ENCODE data around the gene MGAT3. TPM values are rescaled to one million over a fixed set of nuclear protein-coding genes. Genes with fewer than 3 reads are reported as not detected.

The MGAT3 gene
- total and polyA plus RNA-seq, 2 donors (not counting 1 experiment from before 2014, with no cell fraction given) = 11.1 to 27.8 TPM

DNA sequence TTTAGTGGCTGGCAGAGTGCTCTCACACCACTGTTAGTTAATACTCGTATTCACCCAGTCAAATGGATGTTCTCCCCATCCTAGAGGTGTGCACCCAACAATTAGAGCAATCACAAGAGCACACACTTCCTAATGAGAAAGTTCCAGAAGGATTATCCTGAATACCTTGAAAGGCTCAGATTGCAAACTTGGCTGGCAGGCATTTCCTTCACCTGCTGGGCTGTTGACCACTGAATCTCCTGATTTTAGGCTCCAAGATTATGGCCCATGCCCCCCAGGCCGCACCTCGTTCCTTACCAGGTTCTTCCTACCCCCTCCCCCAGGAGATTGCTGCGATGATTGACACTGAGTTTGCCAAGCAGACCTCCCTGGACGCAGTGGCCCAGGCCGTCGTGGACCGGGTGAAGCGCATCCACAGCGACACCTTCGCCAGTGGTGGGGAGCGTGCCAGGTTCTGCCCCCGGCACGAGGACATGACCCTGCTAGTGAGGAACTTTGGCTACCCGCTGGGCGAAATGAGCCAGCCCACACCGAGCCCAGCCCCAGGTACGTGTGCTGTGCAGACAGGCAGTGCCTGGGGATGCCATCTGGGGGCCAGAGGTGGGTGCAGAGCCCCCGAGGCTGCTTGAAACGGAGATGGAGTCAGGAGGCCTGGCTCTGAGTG lies 30.3 kb upstream of the MGAT3 start:
- ATAC-seq (ENCODE audit: low read depth) = no peak
- Histone ChIP-seq H3K27ac (ENCODE audit: low read length in 2 of 2) (no peak overlapping the region), H3K9me3 (ENCODE audit: control extremely low read depth in 1 of 3, control insufficient read depth in 2 of 3, insufficient read depth in 1 of 3, low read length in 2 of 3) (no peaks in the 10 kb centered on the region), H3K9ac (ENCODE audit: low read length) (no peak overlapping the region), H3K4me1 (ENCODE audit: control insufficient read depth in 2 of 2, insufficient read depth in 2 of 2, low read length in 2 of 2) (no peaks in the 10 kb centered on the region), H3K27me3 (replicated peaks in 1 of 4; ENCODE audit: control extremely low read depth in 1 of 4, control insufficient read depth in 3 of 4, insufficient read depth in 4 of 4, low read length in 3 of 4) (no peaks in the 10 kb centered on the region), H4K20me1 (ENCODE audit: control insufficient read depth, insufficient read depth, low read length, poor library complexity, severe bottlenecking) (peaks cover 5% of the 10 kb centered on the region), H3K4me3 (ENCODE audit: control extremely low read depth in 1 of 5, extremely low read depth in 1 of 5, insufficient read depth in 1 of 5, low read depth in 2 of 5, low read length in 4 of 5) (no peak overlapping the region), H3K79me2 (ENCODE audit: control insufficient read depth, insufficient read depth, low read length) (peaks cover 6% of the 10 kb centered on the region), H3K36me3 (replicated peaks in 1 of 2; ENCODE audit: control extremely low read depth in 1 of 2, control insufficient read depth in 1 of 2, extremely low read depth in 1 of 2, insufficient read depth in 2 of 2, low read length in 1 of 2) (peaks cover 0 to 61% of the 10 kb centered on the region in 2 experiments), H2AFZ (ENCODE audit: insufficient read depth, low read depth, low read length, poor library complexity, severe bottlenecking) (no peak overlapping the region), H3K4me2 (replicated peaks; ENCODE audit: low read depth, low read length, poor library complexity, severe bottlenecking) (no peak overlapping the region)
- no peaks in the 10 kb centered on the region for H3K4me1 Mint-ChIP-seq
- TF ChIP-seq, protein P1, sequence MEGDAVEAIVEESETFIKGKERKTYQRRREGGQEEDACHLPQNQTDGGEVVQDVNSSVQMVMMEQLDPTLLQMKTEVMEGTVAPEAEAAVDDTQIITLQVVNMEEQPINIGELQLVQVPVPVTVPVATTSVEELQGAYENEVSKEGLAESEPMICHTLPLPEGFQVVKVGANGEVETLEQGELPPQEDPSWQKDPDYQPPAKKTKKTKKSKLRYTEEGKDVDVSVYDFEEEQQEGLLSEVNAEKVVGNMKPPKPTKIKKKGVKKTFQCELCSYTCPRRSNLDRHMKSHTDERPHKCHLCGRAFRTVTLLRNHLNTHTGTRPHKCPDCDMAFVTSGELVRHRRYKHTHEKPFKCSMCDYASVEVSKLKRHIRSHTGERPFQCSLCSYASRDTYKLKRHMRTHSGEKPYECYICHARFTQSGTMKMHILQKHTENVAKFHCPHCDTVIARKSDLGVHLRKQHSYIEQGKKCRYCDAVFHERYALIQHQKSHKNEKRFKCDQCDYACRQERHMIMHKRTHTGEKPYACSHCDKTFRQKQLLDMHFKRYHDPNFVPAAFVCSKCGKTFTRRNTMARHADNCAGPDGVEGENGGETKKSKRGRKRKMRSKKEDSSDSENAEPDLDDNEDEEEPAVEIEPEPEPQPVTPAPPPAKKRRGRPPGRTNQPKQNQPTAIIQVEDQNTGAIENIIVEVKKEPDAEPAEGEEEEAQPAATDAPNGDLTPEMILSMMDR (IDR thresholded peaks at IDR 0.05) = no peak
- no peak for TF ChIP-seq EZH2 (IDR thresholded peaks at IDR 0.05; ENCODE audit: borderline replicate concordance, insufficient read depth, low read depth, low read length, poor library complexity, severe bottlenecking)
- ChIA-PET CTCF (no interaction called here), POLR2A (no interaction called here)
- DNase-seq = no peak
- intact Hi-C loops (cut with micrococcal nuclease) = no loop called here
- no peaks in the 10 kb centered on the region for H3K9me3 Mint-ChIP-seq (ENCODE audit: insufficient read depth)
- no peak overlapping the region for H3K27ac Mint-ChIP-seq
- H3K4me3 Mint-ChIP-seq = no peak overlapping the region
- no peaks in the 10 kb centered on the region for H3K27me3 Mint-ChIP-seq
- 98% methylated on average over 20 of the region's 20 CpGs for WGBS (ENCODE audit: insufficient coverage)

DNA sequence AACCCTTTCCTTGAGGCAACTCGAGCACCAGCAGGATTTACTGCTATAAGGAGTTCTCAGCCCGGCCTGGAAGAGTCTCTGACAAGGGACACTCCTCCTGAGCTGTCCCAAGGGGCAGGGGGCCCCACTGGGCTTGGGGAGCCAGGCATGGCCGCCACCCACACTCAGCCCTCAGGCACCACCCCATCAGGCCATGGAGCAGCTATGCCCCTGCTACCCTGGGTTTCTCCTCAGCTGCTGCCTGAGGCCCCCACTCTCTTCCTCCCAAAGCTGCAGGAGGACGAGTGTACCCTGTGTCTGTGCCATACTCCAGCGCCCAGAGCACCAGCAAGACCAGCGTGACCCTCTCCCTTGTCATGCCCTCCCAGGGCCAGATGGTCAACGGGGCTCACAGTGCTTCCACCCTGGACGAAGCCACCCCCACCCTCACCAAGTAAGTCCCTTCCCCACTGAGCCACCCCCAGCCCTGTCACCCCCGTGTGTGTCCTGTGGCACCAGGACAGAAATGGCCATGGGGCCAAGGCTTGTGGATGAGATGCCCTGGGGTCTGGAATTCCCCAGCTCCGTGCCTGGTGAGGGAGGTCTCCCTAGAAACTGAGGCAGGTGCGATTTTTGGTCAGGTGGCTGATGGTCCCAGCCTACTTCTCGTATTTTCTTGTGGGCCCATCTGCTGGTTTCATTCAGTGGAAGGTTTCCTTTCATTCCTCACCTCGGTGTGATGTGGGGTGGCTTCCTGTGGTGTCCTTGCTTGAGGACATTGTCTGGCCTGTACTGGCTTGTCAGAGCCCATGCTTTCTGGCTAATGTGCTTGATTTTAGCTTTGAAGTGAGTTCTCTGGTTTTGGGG lies 28.8 kb upstream of the MGAT3 start:
- CTCF ChIA-PET = no interaction called here
- peaks cover 6% of the 10 kb centered on the region for H3K79me2 ChIP-seq (ENCODE audit: control insufficient read depth, insufficient read depth, low read length)
- no peak for ATAC-seq (ENCODE audit: low read depth)
- H3K4me3 Mint-ChIP-seq = no peak overlapping the region
- POLR2A ChIA-PET = interaction anchor here (0.7 kb wide), 1 partner anchor 759 kb away, joined by 6 read pairs; no protein-coding TSS in a partner anchor
- H3K4me2 ChIP-seq (replicated peaks; ENCODE audit: low read depth, low read length, poor library complexity, severe bottlenecking) = no peak overlapping the region
- H3K27me3 ChIP-seq (replicated peaks in 1 of 4; ENCODE audit: control extremely low read depth in 1 of 4, control insufficient read depth in 3 of 4, insufficient read depth in 4 of 4, low read length in 3 of 4) = no peaks in the 10 kb centered on the region
- H3K9ac ChIP-seq (ENCODE audit: low read length) = no peak overlapping the region
- no peak overlapping the region for H3K27ac ChIP-seq (ENCODE audit: low read length in 2 of 2)
- TF ChIP-seq, protein P1 (IDR thresholded peaks at IDR 0.05) = no peak
- TF ChIP-seq EZH2 (IDR thresholded peaks at IDR 0.05; ENCODE audit: borderline replicate concordance, insufficient read depth, low read depth, low read length, poor library complexity, severe bottlenecking) = no peak
- intact Hi-C loops (cut with micrococcal nuclease) = no loop called here
- no peaks in the 10 kb centered on the region for H3K27me3 Mint-ChIP-seq
- no peaks in the 10 kb centered on the region for H3K4me1 ChIP-seq (ENCODE audit: control insufficient read depth in 2 of 2, insufficient read depth in 2 of 2, low read length in 2 of 2)
- no peak overlapping the region for H3K4me3 ChIP-seq (ENCODE audit: control extremely low read depth in 1 of 5, extremely low read depth in 1 of 5, insufficient read depth in 1 of 5, low read depth in 2 of 5, low read length in 4 of 5)
- DNase-seq = no peak
- H3K27ac Mint-ChIP-seq = no peak overlapping the region
- no peaks in the 10 kb centered on the region for H3K9me3 Mint-ChIP-seq (ENCODE audit: insufficient read depth)
- no peaks in the 10 kb centered on the region for H3K4me1 Mint-ChIP-seq
- no peak overlapping the region for H2AFZ ChIP-seq (ENCODE audit: insufficient read depth, low read depth, low read length, poor library complexity, severe bottlenecking)
- peaks cover 0 to 68% of the 10 kb centered on the region in 2 experiments for H3K36me3 ChIP-seq (replicated peaks in 1 of 2; ENCODE audit: control extremely low read depth in 1 of 2, control insufficient read depth in 1 of 2, extremely low read depth in 1 of 2, insufficient read depth in 2 of 2, low read length in 1 of 2)
- H4K20me1 ChIP-seq (ENCODE audit: control insufficient read depth, insufficient read depth, low read length, poor library complexity, severe bottlenecking) = peaks cover 5% of the 10 kb centered on the region
- 93% methylated on average over 12 of the region's 13 CpGs for WGBS (ENCODE audit: insufficient coverage)
- H3K9me3 ChIP-seq (ENCODE audit: control extremely low read depth in 1 of 3, control insufficient read depth in 2 of 3, insufficient read depth in 1 of 3, low read length in 2 of 3) = no peaks in the 10 kb centered on the region
